GM23338 (cell line): ENCODE data around the gene ZBTB22. TPM values are rescaled to one million over a fixed set of nuclear protein-coding genes. Genes with fewer than 3 reads are reported as not detected.

Experiments used
- ATAC-seq: fragments of 200-7000 bp; cut with Tn5 transposase; 3 replicates; pipeline ENCODE4 v1.9.1; 2020
- DNase-seq: peaks from one replicate; pipeline ENCODE4 v3.0.0-alpha.2; 2015; ENCODE audit warnings: low spot score
- H2AFZ ChIP-seq: fragments of 200-600 bp; sonication (generic); 2 replicates; pipeline ENCODE4 v1.8.0; 2016; ENCODE audit warnings: antibody characterized with exemption, mild to moderate bottlenecking, moderate library complexity
- H3F3A ChIP-seq: fragments of 200-600 bp; sonication (generic); replicated peaks from 2 replicates; pipeline ENCODE4 v1.8.0; 2017; ENCODE audit warnings: antibody characterized with exemption, mixed run types, low read depth
- H3K27ac ChIP-seq: fragments of 200-600 bp; sonication (generic); 2 replicates; pipeline ENCODE4 v1.6.1; 2016; ENCODE audit warnings: low read depth
- H3K27me3 ChIP-seq: fragments of 200-600 bp; sonication (generic); 2 replicates; pipeline ENCODE4 v1.8.0; 2016; ENCODE audit warnings: mild to moderate bottlenecking, mixed run types, moderate library complexity; ENCODE audit not compliant: insufficient read depth
- H3K36me3 ChIP-seq: fragments of 200-600 bp; sonication (generic); 2 replicates; pipeline ENCODE4 v1.8.0; 2016; ENCODE audit warnings: mild to moderate bottlenecking; ENCODE audit not compliant: insufficient read depth
- H3K4me1 ChIP-seq: fragments of 200-600 bp; sonication (generic); 2 replicates; pipeline ENCODE4 v1.8.0; 2016; ENCODE audit warnings: mild to moderate bottlenecking, moderate library complexity; ENCODE audit not compliant: insufficient read depth
- H3K4me2 ChIP-seq: fragments of 200-600 bp; sonication (generic); 2 replicates; pipeline ENCODE4 v1.7.1; 2017; ENCODE audit warnings: mixed run types
- H3K4me3 ChIP-seq: fragments of 200-600 bp; sonication (generic); 2 replicates; pipeline ENCODE4 v1.6.1; 2016; ENCODE audit warnings: mixed run types
- H3K79me2 ChIP-seq: fragments of 200-600 bp; sonication (generic); replicated peaks from 2 replicates; pipeline ENCODE4 v1.8.0; 2017; ENCODE audit warnings: mild to moderate bottlenecking; ENCODE audit not compliant: insufficient read depth
- H3K9me2 ChIP-seq: fragments of 200-600 bp; sonication (generic); 2 replicates; pipeline ENCODE4 v1.8.0; 2017; ENCODE audit not compliant: insufficient read depth
- H4K20me1 ChIP-seq: fragments of 200-600 bp; sonication (generic); replicated peaks from 2 replicates; pipeline ENCODE4 v1.8.0; 2017; ENCODE audit warnings: mild to moderate bottlenecking; ENCODE audit not compliant: insufficient read depth
- H3K27ac Mint-ChIP-seq: 2 replicates; pipeline ENCODE4 v1.8.0; 2020; ENCODE audit warnings: inconsistent platforms, mild to moderate bottlenecking, moderate library complexity, mixed read lengths
- H3K27me3 Mint-ChIP-seq: 3 replicates; pipeline ENCODE4 v1.8.0; 2022; ENCODE audit warnings: low read depth, mild to moderate bottlenecking, moderate library complexity, mixed read lengths, inconsistent platforms; ENCODE audit not compliant: insufficient read depth, poor library complexity
- H3K36me3 Mint-ChIP-seq: 3 replicates; pipeline ENCODE4 v1.8.0; 2021; ENCODE audit warnings: low read depth, mild to moderate bottlenecking, inconsistent platforms, moderate library complexity, mixed read lengths
- H3K4me1 Mint-ChIP-seq: 3 replicates; pipeline ENCODE4 v1.8.0; 2020; ENCODE audit warnings: mild to moderate bottlenecking, inconsistent platforms, mixed read lengths
- H3K4me3 Mint-ChIP-seq: 3 replicates; pipeline ENCODE4 v1.8.0; 2021; ENCODE audit warnings: moderate library complexity, mild to moderate bottlenecking, inconsistent platforms, mixed read lengths
- H3K9me3 Mint-ChIP-seq: 3 replicates; pipeline ENCODE4 v1.8.0; 2020; ENCODE audit warnings: moderate library complexity, mild to moderate bottlenecking, inconsistent platforms, mixed read lengths
- EZH2phosphoT487 ChIP-seq: fragments of 200-600 bp; sonication (generic); IDR thresholded peaks from one replicate; pipeline ENCODE4 v1.8.1; 2018; ENCODE audit warnings: antibody characterized with exemption; ENCODE audit not compliant: unreplicated experiment
- JUNB ChIP-seq: IDR thresholded peaks from one replicate; pipeline ENCODE4 v1.6.1; 2016; ENCODE audit warnings: antibody characterized with exemption; ENCODE audit not compliant: unreplicated experiment
- ZNF114 ChIP-seq: fragments of 250-450 bp; sonication (Bioruptor Pico); IDR thresholded peaks from 2 replicates; pipeline ENCODE4 v1.5.0; 2020; ENCODE audit warnings: mild to moderate bottlenecking, moderate library complexity
- polyA plus RNA-seq: library from polyadenylated mRNA; unstranded; fragments of >200 nt; fragmentation: Nextera tagmentation; extraction: Ambion mirVana; gene quantifications from 2 replicates; pipeline ENCODE4 v1.2.1, GENCODE V29; 2016
- total RNA-seq: library from RNA; depleted of rRNA; stranded (reverse); fragments of >200 nt; shearing (Covaris generic); gene quantifications from 2 replicates; pipeline ENCODE4 v1.2.3, GENCODE V29; 2014
- TF ChIP-seq, protein P1 (sequence below): fragments of 250-450 bp; sonication (Bioruptor Pico); IDR thresholded peaks from 2 replicates; pipeline ENCODE4 v1.5.0; 2020; ENCODE audit warnings: mild to moderate bottlenecking, moderate library complexity
- TF ChIP-seq, protein P2 (sequence below), 2 experiments: fragments of 200-600 bp in 1 of 2; sonication (generic) in 1 of 2; conservative IDR thresholded peaks; 2 replicates each; pipeline versions ENCODE4 v1.5.1 to v1.6.1; 2016 to 2017; ENCODE audit warnings: antibody characterized with exemption in 2 of 2, low read depth in 2 of 2, mild to moderate bottlenecking in 2 of 2, moderate library complexity in 1 of 2

Gene ZBTB22
- total and polyA plus RNA-seq, 2 experiments from 2014 or later = 3.9 to 7.7 TPM

DNA sequence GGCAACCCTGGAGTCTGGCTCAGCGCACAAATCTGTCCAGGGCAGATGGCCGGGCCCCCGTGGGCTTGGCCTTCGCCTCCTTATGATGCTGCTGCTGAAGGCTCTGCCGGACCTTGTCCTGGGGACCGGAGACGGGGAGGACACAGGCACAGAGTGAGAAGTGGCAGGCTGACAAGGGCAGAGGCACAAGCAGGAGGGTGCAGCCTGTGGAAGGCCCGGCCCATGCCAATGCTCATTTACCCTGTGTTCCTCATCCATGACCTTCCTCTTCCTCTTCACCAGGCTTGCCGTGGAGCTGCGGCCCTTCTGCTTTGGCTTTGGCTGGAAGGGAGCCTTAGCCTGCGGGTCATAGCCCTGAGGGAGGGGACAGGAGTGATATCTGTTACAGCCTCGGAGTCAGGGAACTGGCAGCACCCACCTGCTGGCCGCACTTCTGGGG is 38.3 kb downstream of the ZBTB22 start:
- peaks cover 17% of the 10 kb centered on the region for H3K79me2 ChIP-seq
- H3K27me3 ChIP-seq = no peaks in the 10 kb centered on the region
- ATAC-seq = no peak
- H3K4me3 ChIP-seq = no peak overlapping the region
- Mint-ChIP-seq H3K9me3 (no peaks in the 10 kb centered on the region), H3K27ac (no peak overlapping the region; the same call in 1 of the 2 replicates), H3K4me1 (peaks cover 31% of the 10 kb centered on the region), H3K27me3 (peaks cover 13% of the 10 kb centered on the region), H3K36me3 (peaks cover 77% of the 10 kb centered on the region), H3K4me3 (no peak overlapping the region)
- peaks cover 50% of the 10 kb centered on the region for H3F3A ChIP-seq
- no peak overlapping the region for H3K4me2 ChIP-seq
- H3K9me2 ChIP-seq = no peaks in the 10 kb centered on the region
- no peak for TF ChIP-seq ZNF114 (CRISPR knock-in tag)
- no peak for TF ChIP-seq EZH2phosphoT487
- TF ChIP-seq, protein P1, sequence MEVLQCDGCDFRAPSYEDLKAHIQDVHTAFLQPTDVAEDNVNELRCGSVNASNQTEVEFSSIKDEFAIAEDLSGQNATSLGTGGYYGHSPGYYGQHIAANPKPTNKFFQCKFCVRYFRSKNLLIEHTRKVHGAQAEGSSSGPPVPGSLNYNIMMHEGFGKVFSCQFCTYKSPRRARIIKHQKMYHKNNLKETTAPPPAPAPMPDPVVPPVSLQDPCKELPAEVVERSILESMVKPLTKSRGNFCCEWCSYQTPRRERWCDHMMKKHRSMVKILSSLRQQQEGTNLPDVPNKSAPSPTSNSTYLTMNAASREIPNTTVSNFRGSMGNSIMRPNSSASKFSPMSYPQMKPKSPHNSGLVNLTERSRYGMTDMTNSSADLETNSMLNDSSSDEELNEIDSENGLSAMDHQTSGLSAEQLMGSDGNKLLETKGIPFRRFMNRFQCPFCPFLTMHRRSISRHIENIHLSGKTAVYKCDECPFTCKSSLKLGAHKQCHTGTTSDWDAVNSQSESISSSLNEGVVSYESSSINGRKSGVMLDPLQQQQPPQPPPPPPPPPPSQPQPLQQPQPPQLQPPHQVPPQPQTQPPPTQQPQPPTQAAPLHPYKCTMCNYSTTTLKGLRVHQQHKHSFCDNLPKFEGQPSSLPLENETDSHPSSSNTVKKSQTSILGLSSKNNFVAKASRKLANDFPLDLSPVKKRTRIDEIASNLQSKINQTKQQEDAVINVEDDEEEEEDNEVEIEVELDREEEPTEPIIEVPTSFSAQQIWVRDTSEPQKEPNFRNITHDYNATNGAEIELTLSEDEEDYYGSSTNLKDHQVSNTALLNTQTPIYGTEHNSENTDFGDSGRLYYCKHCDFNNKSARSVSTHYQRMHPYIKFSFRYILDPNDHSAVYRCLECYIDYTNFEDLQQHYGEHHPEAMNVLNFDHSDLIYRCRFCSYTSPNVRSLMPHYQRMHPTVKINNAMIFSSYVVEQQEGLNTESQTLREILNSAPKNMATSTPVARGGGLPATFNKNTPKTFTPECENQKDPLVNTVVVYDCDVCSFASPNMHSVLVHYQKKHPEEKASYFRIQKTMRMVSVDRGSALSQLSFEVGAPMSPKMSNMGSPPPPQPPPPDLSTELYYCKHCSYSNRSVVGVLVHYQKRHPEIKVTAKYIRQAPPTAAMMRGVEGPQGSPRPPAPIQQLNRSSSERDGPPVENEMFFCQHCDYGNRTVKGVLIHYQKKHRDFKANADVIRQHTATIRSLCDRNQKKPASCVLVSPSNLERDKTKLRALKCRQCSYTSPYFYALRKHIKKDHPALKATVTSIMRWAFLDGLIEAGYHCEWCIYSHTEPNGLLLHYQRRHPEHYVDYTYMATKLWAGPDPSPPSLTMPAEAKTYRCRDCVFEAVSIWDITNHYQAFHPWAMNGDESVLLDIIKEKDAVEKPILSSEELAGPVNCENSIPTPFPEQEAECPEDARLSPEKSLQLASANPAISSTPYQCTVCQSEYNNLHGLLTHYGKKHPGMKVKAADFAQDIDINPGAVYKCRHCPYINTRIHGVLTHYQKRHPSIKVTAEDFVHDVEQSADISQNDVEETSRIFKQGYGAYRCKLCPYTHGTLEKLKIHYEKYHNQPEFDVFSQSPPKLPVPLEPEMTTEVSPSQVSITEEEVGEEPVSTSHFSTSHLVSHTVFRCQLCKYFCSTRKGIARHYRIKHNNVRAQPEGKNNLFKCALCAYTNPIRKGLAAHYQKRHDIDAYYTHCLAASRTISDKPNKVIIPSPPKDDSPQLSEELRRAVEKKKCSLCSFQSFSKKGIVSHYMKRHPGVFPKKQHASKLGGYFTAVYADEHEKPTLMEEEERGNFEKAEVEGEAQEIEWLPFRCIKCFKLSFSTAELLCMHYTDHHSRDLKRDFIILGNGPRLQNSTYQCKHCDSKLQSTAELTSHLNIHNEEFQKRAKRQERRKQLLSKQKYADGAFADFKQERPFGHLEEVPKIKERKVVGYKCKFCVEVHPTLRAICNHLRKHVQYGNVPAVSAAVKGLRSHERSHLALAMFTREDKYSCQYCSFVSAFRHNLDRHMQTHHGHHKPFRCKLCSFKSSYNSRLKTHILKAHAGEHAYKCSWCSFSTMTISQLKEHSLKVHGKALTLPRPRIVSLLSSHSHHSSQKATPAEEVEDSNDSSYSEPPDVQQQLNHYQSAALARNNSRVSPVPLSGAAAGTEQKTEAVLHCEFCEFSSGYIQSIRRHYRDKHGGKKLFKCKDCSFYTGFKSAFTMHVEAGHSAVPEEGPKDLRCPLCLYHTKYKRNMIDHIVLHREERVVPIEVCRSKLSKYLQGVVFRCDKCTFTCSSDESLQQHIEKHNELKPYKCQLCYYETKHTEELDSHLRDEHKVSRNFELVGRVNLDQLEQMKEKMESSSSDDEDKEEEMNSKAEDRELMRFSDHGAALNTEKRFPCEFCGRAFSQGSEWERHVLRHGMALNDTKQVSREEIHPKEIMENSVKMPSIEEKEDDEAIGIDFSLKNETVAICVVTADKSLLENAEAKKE (CRISPR knock-in tag) = no peak
- TF ChIP-seq, protein P2, sequence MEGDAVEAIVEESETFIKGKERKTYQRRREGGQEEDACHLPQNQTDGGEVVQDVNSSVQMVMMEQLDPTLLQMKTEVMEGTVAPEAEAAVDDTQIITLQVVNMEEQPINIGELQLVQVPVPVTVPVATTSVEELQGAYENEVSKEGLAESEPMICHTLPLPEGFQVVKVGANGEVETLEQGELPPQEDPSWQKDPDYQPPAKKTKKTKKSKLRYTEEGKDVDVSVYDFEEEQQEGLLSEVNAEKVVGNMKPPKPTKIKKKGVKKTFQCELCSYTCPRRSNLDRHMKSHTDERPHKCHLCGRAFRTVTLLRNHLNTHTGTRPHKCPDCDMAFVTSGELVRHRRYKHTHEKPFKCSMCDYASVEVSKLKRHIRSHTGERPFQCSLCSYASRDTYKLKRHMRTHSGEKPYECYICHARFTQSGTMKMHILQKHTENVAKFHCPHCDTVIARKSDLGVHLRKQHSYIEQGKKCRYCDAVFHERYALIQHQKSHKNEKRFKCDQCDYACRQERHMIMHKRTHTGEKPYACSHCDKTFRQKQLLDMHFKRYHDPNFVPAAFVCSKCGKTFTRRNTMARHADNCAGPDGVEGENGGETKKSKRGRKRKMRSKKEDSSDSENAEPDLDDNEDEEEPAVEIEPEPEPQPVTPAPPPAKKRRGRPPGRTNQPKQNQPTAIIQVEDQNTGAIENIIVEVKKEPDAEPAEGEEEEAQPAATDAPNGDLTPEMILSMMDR (conservative IDR thresholded peaks at IDR 0.05; ENCODE audit: low read depth in 2 of 2) = no peak
- no peak for TF ChIP-seq JUNB
- no peak overlapping the region for H2AFZ ChIP-seq
- H3K27ac ChIP-seq = no peak overlapping the region
- peaks cover 23% of the 10 kb centered on the region for H3K36me3 ChIP-seq
- peaks cover 24% of the 10 kb centered on the region for H4K20me1 ChIP-seq
- H3K4me1 ChIP-seq = peaks cover 32% of the 10 kb centered on the region
- DNase-seq = no peak
